Measurements from ENCODE around the gene IMPDH1. TPM values are rescaled to one million over a fixed set of nuclear protein-coding genes. Genes with fewer than 3 reads are reported as not detected.
A peak's percentile ranks its signal among the peaks of the same experiment; 100 is the strongest.

Gene IMPDH1
- total and polyA plus RNA-seq, 4 donors: 25.9 to 136 (median 61.9) TPM

GRCh38 chr7:128403676-128404075, 6.1 kb downstream of the IMPDH1 start:
- Histone ChIP-seq H3K9ac (ENCODE audit: insufficient read depth in 1 of 2, low read length in 2 of 2) (no peak overlapping the region), H3K36me3 (ENCODE audit: control insufficient read depth in 4 of 4, insufficient read depth in 4 of 4, low read length in 4 of 4) (peaks cover 0 to 21% (median 17%) of the 10 kb centered on the region in 4 donors)
- no peak for ATAC-seq (ENCODE audit: insufficient read depth, low FRiP score)

DNA sequence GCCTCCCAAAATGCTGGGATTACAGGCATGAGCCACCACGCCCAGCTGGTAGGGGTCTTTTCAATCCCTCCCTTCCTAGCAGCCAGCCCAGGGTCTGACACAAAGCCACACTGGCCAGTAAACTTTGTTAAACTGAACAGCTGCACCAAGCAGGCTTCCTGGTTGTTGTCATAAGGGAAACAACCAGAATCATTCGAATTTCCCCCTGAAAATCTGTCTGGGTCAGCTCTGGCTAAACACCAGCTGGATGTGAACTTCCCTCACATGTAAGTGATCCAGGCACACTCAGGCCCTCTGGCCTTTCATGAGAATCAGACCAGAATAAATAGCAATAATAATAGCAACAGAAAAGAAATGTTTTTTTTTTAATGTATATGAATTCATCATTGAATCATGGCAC, 7.4 kb downstream of the IMPDH1 start:
- WGBS, 2 donors: 78 to 80% methylated on average over 2 of the region's 2 CpGs
- H3K36me3 ChIP-seq (ENCODE audit: control insufficient read depth in 4 of 4, insufficient read depth in 4 of 4, low read length in 4 of 4): peaks cover 0 to 32% (median 26%) of the 10 kb centered on the region in 4 donors
- H3K27me3 ChIP-seq (ENCODE audit: control insufficient read depth in 3 of 3, insufficient read depth in 3 of 3, low read length in 2 of 3): no peaks in the 10 kb centered on the region
- H3K9me3 ChIP-seq (ENCODE audit: control insufficient read depth in 4 of 4, insufficient read depth in 3 of 4, low read length in 3 of 4): no peaks in the 10 kb centered on the region
- peaks cover 0 to 26% (median 14%) of the 10 kb centered on the region in 5 donors for H3K4me1 ChIP-seq (ENCODE audit: control insufficient read depth in 5 of 5, insufficient read depth in 5 of 5, low read length in 5 of 5)
- no peak overlapping the region for H3K27ac ChIP-seq (ENCODE audit: low read depth in 1 of 2, low read length in 1 of 2)
- DNase-seq (peak in 2 of 3 donors; percentile 48 to 69), ATAC-seq (ENCODE audit: insufficient read depth, low FRiP score) (no peak)
- TF ChIP-seq, protein P1, sequence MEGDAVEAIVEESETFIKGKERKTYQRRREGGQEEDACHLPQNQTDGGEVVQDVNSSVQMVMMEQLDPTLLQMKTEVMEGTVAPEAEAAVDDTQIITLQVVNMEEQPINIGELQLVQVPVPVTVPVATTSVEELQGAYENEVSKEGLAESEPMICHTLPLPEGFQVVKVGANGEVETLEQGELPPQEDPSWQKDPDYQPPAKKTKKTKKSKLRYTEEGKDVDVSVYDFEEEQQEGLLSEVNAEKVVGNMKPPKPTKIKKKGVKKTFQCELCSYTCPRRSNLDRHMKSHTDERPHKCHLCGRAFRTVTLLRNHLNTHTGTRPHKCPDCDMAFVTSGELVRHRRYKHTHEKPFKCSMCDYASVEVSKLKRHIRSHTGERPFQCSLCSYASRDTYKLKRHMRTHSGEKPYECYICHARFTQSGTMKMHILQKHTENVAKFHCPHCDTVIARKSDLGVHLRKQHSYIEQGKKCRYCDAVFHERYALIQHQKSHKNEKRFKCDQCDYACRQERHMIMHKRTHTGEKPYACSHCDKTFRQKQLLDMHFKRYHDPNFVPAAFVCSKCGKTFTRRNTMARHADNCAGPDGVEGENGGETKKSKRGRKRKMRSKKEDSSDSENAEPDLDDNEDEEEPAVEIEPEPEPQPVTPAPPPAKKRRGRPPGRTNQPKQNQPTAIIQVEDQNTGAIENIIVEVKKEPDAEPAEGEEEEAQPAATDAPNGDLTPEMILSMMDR (IDR thresholded peaks at IDR 0.05; ENCODE audit: control extremely low read depth, extremely low read depth): no peak
- no peak overlapping the region for H3K4me3 ChIP-seq
- no peak overlapping the region for H3K9ac ChIP-seq (ENCODE audit: insufficient read depth in 1 of 2, low read length in 2 of 2)

More at GRCh38 chr7:128403676-128404075, 6.1 kb downstream of the IMPDH1 start:
- H3K27me3 ChIP-seq (ENCODE audit: control insufficient read depth in 3 of 3, insufficient read depth in 3 of 3, low read length in 2 of 3): no peaks in the 10 kb centered on the region
- peaks cover 0 to 38% (median 17%) of the 10 kb centered on the region in 5 donors for H3K4me1 ChIP-seq (ENCODE audit: control insufficient read depth in 5 of 5, insufficient read depth in 5 of 5, low read length in 5 of 5)
- DNase-seq: no peak
- TF ChIP-seq, protein P1 (IDR thresholded peaks at IDR 0.05; ENCODE audit: control extremely low read depth, extremely low read depth): no peak
- H3K9me3 ChIP-seq (ENCODE audit: control insufficient read depth in 4 of 4, insufficient read depth in 3 of 4, low read length in 3 of 4): no peaks in the 10 kb centered on the region
- WGBS, 2 donors: 84 to 93% methylated on average over 5 of the region's 5 CpGs
- no peak overlapping the region for H3K4me3 ChIP-seq
- H3K27ac ChIP-seq (ENCODE audit: low read depth in 1 of 2, low read length in 1 of 2): no peak overlapping the region

GRCh38 chr7:128400566-128400965, 9.2 kb downstream of the IMPDH1 start:
- no peak for DNase-seq
- TF ChIP-seq, protein P1 (IDR thresholded peaks at IDR 0.05; ENCODE audit: control extremely low read depth, extremely low read depth): no peak
- Histone ChIP-seq H3K9me3 (ENCODE audit: control insufficient read depth in 4 of 4, insufficient read depth in 3 of 4, low read length in 3 of 4) (no peaks in the 10 kb centered on the region), H3K4me3 (no peak overlapping the region), H3K27me3 (ENCODE audit: control insufficient read depth in 3 of 3, insufficient read depth in 3 of 3, low read length in 2 of 3) (no peaks in the 10 kb centered on the region), H3K4me1 (ENCODE audit: control insufficient read depth in 5 of 5, insufficient read depth in 5 of 5, low read length in 5 of 5) (peaks cover 0 to 17% (median 12%) of the 10 kb centered on the region in 5 donors), H3K9ac (ENCODE audit: insufficient read depth in 1 of 2, low read length in 2 of 2) (no peak overlapping the region), H3K36me3 (ENCODE audit: control insufficient read depth in 4 of 4, insufficient read depth in 4 of 4, low read length in 4 of 4) (peaks cover 0 to 43% (median 34%) of the 10 kb centered on the region in 4 donors), H3K27ac (ENCODE audit: low read depth in 1 of 2, low read length in 1 of 2) (no peak overlapping the region)
- ATAC-seq (ENCODE audit: insufficient read depth, low FRiP score): no peak
- WGBS, 2 donors: 81 to 94% methylated on average over 4 to 5 of the region's 5 CpGs

GRCh38 chr7:128399991-128400390, 9.8 kb downstream of the IMPDH1 start:
- H3K9me3 ChIP-seq (ENCODE audit: control insufficient read depth in 4 of 4, insufficient read depth in 3 of 4, low read length in 3 of 4): no peaks in the 10 kb centered on the region
- no peak for ATAC-seq (ENCODE audit: insufficient read depth, low FRiP score)
- no peak overlapping the region for H3K27ac ChIP-seq (ENCODE audit: low read depth in 1 of 2, low read length in 1 of 2)
- peaks cover 0 to 48% (median 34%) of the 10 kb centered on the region in 4 donors for H3K36me3 ChIP-seq (ENCODE audit: control insufficient read depth in 4 of 4, insufficient read depth in 4 of 4, low read length in 4 of 4)
- DNase-seq: no peak
- TF ChIP-seq, protein P1 (IDR thresholded peaks at IDR 0.05; ENCODE audit: control extremely low read depth, extremely low read depth): no peak
- H3K27me3 ChIP-seq (ENCODE audit: control insufficient read depth in 3 of 3, insufficient read depth in 3 of 3, low read length in 2 of 3): no peaks in the 10 kb centered on the region
- WGBS, 2 donors: 95 to 98% methylated on average over 7 of the region's 7 CpGs
- peaks cover 0 to 15% (median 11%) of the 10 kb centered on the region in 5 donors for H3K4me1 ChIP-seq (ENCODE audit: control insufficient read depth in 5 of 5, insufficient read depth in 5 of 5, low read length in 5 of 5)
- H3K4me3 ChIP-seq: no peak overlapping the region
- no peak overlapping the region for H3K9ac ChIP-seq (ENCODE audit: insufficient read depth in 1 of 2, low read length in 2 of 2)
